Measurements from ENCODE around the gene SLC39A2. TPM values are rescaled to one million over a fixed set of nuclear protein-coding genes. Genes with fewer than 3 reads are reported as not detected.
"Not testable (repeated sequence)": the region's sequence is repeated elsewhere in the genome, so short reads cannot be mapped to it uniquely, and the experiment has no call there.

The SLC39A2 gene
- total and polyA plus RNA-seq, 2 experiments from 2014 or later, result 4.2 to 6.2 TPM

DNA sequence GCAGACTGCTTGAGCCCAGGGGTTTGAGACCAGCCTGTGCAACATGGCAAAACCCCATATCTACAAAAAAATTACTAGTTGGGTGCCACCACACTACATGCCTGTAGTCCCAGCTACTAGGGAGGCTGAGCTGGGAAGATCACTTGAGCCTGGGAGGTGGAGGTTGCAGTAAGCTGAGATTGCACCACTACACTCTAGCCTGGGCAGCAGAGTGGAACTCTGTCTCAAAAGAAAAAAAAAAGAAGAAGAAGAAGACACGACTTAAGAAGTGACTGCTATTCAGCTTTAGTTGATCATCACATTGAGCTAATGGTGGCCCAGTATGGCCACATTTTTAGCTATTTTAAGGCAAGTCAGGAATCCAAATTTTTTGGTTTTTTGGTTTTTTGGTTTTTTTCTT, 18.2 kb upstream of the SLC39A2 start:
- Histone ChIP-seq H4K20me1 (ENCODE audit: insufficient read depth, poor library complexity, severe bottlenecking) (no peaks in the 10 kb centered on the region), H3K9me3 (ENCODE audit: low read depth) (no peaks in the 10 kb centered on the region), H3K4me1 (ENCODE audit: insufficient read depth) (peaks cover 4% of the 10 kb centered on the region), H3K36me3 (replicated peaks; ENCODE audit: insufficient read depth, low read depth) (no peaks in the 10 kb centered on the region), H3K4me2 (no peak overlapping the region), H3K27me3 (no peaks in the 10 kb centered on the region), H3K79me2 (no peaks in the 10 kb centered on the region), H3K4me3 (no peak overlapping the region), H3K9me2 (replicated peaks; ENCODE audit: insufficient read depth) (no peaks in the 10 kb centered on the region), H3K27ac (no peak overlapping the region), H2AFZ (no peak overlapping the region)
- DNase-seq (ENCODE audit: low spot score), result no peak
- WGBS (ENCODE audit: low lambda C conversion rate, missing lambda C conversion rate), result 85% methylated on average over 1 of the region's 1 CpG
- TF ChIP-seq EZH2 (IDR thresholded peaks at IDR 0.05; ENCODE audit: borderline replicate concordance), result no peak

- 86% methylated on average over 2 of the region's 2 CpGs for WGBS (ENCODE audit: low lambda C conversion rate, missing lambda C conversion rate)
- Histone ChIP-seq H2AFZ (no peak overlapping the region), H3K4me3 (no peak overlapping the region), H3K9me3 (ENCODE audit: low read depth) (no peaks in the 10 kb centered on the region), H3K4me1 (ENCODE audit: insufficient read depth) (peaks cover 3% of the 10 kb centered on the region), H3K4me2 (no peak overlapping the region), H3K27me3 (no peaks in the 10 kb centered on the region), H4K20me1 (ENCODE audit: insufficient read depth, poor library complexity, severe bottlenecking) (no peaks in the 10 kb centered on the region), H3K9me2 (replicated peaks; ENCODE audit: insufficient read depth) (no peaks in the 10 kb centered on the region), H3K27ac (no peak overlapping the region), H3K79me2 (no peaks in the 10 kb centered on the region), H3K36me3 (replicated peaks; ENCODE audit: insufficient read depth, low read depth) (no peaks in the 10 kb centered on the region)
- DNase-seq (ENCODE audit: low spot score), result no peak
- TF ChIP-seq, protein P1, sequence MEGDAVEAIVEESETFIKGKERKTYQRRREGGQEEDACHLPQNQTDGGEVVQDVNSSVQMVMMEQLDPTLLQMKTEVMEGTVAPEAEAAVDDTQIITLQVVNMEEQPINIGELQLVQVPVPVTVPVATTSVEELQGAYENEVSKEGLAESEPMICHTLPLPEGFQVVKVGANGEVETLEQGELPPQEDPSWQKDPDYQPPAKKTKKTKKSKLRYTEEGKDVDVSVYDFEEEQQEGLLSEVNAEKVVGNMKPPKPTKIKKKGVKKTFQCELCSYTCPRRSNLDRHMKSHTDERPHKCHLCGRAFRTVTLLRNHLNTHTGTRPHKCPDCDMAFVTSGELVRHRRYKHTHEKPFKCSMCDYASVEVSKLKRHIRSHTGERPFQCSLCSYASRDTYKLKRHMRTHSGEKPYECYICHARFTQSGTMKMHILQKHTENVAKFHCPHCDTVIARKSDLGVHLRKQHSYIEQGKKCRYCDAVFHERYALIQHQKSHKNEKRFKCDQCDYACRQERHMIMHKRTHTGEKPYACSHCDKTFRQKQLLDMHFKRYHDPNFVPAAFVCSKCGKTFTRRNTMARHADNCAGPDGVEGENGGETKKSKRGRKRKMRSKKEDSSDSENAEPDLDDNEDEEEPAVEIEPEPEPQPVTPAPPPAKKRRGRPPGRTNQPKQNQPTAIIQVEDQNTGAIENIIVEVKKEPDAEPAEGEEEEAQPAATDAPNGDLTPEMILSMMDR (IDR thresholded peaks at IDR 0.05; ENCODE audit: poor library complexity), result no peak
- TF ChIP-seq EZH2 (IDR thresholded peaks at IDR 0.05; ENCODE audit: borderline replicate concordance) (no peak), EZH2phosphoT487 (IDR thresholded peaks at IDR 0.05; ENCODE audit: low read depth, severe bottlenecking, unreplicated experiment) (no peak)
Measured at GRCh38 chr14:20982646-20983369, 16.3 kb upstream of the SLC39A2 start.

DNA sequence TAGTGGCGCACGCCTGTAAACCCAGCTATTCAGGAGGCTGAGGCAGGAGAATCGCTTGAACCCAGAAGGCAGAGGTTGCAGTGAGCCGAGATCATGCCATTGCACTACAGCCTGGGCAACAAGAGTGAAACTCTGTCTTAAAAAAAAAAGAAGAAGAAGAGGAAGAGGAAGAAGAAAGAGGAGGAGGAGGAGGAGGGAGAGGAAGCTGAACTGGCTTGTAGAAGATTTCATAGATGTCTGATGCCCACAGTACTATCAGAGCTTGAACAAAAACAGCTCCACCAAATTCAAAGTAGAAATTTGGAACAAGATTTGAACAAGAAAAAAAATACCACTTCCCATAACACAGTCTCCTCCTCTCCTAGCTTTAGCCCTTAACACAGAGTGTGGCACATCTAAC, 13.4 kb upstream of the SLC39A2 start:
- not testable (repeated sequence) for H3K4me3 ChIP-seq; H3K4me1 ChIP-seq (ENCODE audit: insufficient read depth); H3K27ac ChIP-seq; DNase-seq (ENCODE audit: low spot score); H4K20me1 ChIP-seq (ENCODE audit: insufficient read depth, poor library complexity, severe bottlenecking); H3K79me2 ChIP-seq; H2AFZ ChIP-seq; H3K27me3 ChIP-seq; H3K4me2 ChIP-seq; H3K9me3 ChIP-seq (ENCODE audit: low read depth); H3K9me2 ChIP-seq (replicated peaks; ENCODE audit: insufficient read depth); H3K36me3 ChIP-seq (replicated peaks; ENCODE audit: insufficient read depth, low read depth)
- WGBS (ENCODE audit: low lambda C conversion rate, missing lambda C conversion rate), result 92% methylated on average over 4 of the region's 4 CpGs

- TF ChIP-seq EZH2 (IDR thresholded peaks at IDR 0.05; ENCODE audit: borderline replicate concordance) (no peak), EZH2phosphoT487 (IDR thresholded peaks at IDR 0.05; ENCODE audit: low read depth, severe bottlenecking, unreplicated experiment) (no peak)
- TF ChIP-seq, protein P1 (IDR thresholded peaks at IDR 0.05; ENCODE audit: poor library complexity), result no peak
- H3K36me3 ChIP-seq (replicated peaks; ENCODE audit: insufficient read depth, low read depth), result no peaks in the 10 kb centered on the region
- no peak overlapping the region for H2AFZ ChIP-seq
- H3K9me2 ChIP-seq (replicated peaks; ENCODE audit: insufficient read depth), result no peaks in the 10 kb centered on the region
- peak; percentile 72 for DNase-seq (ENCODE audit: low spot score)
- H3K27ac ChIP-seq, result peak overlapping the region; percentile 64
- no peaks in the 10 kb centered on the region for H4K20me1 ChIP-seq (ENCODE audit: insufficient read depth, poor library complexity, severe bottlenecking)
- H3K79me2 ChIP-seq, result peaks cover 15% of the 10 kb centered on the region
- H3K4me2 ChIP-seq, result no peak overlapping the region
- H3K4me3 ChIP-seq, result no peak overlapping the region
- H3K27me3 ChIP-seq, result no peaks in the 10 kb centered on the region
- H3K4me1 ChIP-seq (ENCODE audit: insufficient read depth), result peaks cover 11% of the 10 kb centered on the region
- H3K9me3 ChIP-seq (ENCODE audit: low read depth), result no peaks in the 10 kb centered on the region
- 63% methylated on average over 2 of the region's 2 CpGs for WGBS (ENCODE audit: low lambda C conversion rate, missing lambda C conversion rate)
Measured at GRCh38 chr14:20986811-20987210, 12.3 kb upstream of the SLC39A2 start.
